Fibroblast of mammary gland (primary cell): ENCODE data around the gene CMIP.

ENCODE experiments used
- DNase-seq: peaks from one replicate; pipeline ENCODE4 v3.0.0-alpha.2; 2010; ENCODE audit warnings: low read depth
- H3K4me3 ChIP-seq: 2 replicates; pipeline ENCODE4 v1.5.1; 2011; ENCODE audit warnings: low read depth, mild to moderate bottlenecking, low read length, moderate library complexity; ENCODE audit not compliant: control insufficient read depth
- CTCF ChIP-seq: conservative IDR thresholded peaks from 2 replicates; pipeline ENCODE4 v1.5.1; 2011; ENCODE audit warnings: low read depth, low read length, inconsistent platforms; ENCODE audit not compliant: control insufficient read depth, insufficient read depth

The CMIP gene

GRCh38 chr16:81547194-81547938, 102.8 kb downstream of the CMIP start:
- no peak for DNase-seq
- no peak overlapping the region for H3K4me3 ChIP-seq
- TF ChIP-seq CTCF, result no peak

- no peak for DNase-seq
- no peak for TF ChIP-seq CTCF
- H3K4me3 ChIP-seq, result no peak overlapping the region
Measured at GRCh38 chr16:81547939-81548216, 103.3 kb downstream of the CMIP start.

- no peak for DNase-seq
- TF ChIP-seq CTCF, result no peak
- no peak overlapping the region for H3K4me3 ChIP-seq
Measured at GRCh38 chr16:81548551-81548875, 103.9 kb downstream of the CMIP start.

GRCh38 chr16:81548876-81549546, 104.4 kb downstream of the CMIP start:
- no peak for DNase-seq
- H3K4me3 ChIP-seq, result no peak overlapping the region
- no peak for TF ChIP-seq CTCF

GRCh38 chr16:81549547-81550431, 105.2 kb downstream of the CMIP start:
- no peak for DNase-seq
- no peak for TF ChIP-seq CTCF
- H3K4me3 ChIP-seq, result no peak overlapping the region

GRCh38 chr16:81550432-81550808, 105.8 kb downstream of the CMIP start:
- no peak overlapping the region for H3K4me3 ChIP-seq
- no peak for TF ChIP-seq CTCF
- DNase-seq, result no peak
